ENCODE measurements around the gene METTL8.
"Not testable (repeated sequence)": the region's sequence is repeated elsewhere in the genome, so short reads cannot be mapped to it uniquely, and the experiment has no call there.

- TF ChIP-seq CTCF, POLR2A, EP300 (IDR thresholded peaks at IDR 0.05): not testable (repeated sequence)
Measured at GRCh38 chr2:171377852-171378251, 55.9 kb downstream of the METTL8 start.

All from upper lobe of left lung (tissue), 4 donors.